ENCODE measurements around the gene RBMS3.
"Not testable (repeated sequence)": the region's sequence is repeated elsewhere in the genome, so short reads cannot be mapped to it uniquely, and the experiment has no call there.

The RBMS3 gene

GRCh38 chr3:29345516-29346300 is 64.8 kb downstream of the RBMS3 start:
- no peak for DNase-seq

- DNase-seq = no peak
Observed at GRCh38 chr3:29346828-29347227, 66.0 kb downstream of the RBMS3 start.

GRCh38 chr3:29347412-29347811 is 66.5 kb downstream of the RBMS3 start:
- DNase-seq = no peak

- no peak for DNase-seq
Observed at GRCh38 chr3:29348316-29348715, 67.4 kb downstream of the RBMS3 start.

GRCh38 chr3:29349049-29349448 is 68.2 kb downstream of the RBMS3 start:
- no peak for DNase-seq

- DNase-seq = no peak
Observed at GRCh38 chr3:29353807-29354206, 72.9 kb downstream of the RBMS3 start.

- no peak for DNase-seq
Observed at GRCh38 chr3:29354894-29355293, 74.0 kb downstream of the RBMS3 start.

- no peak for DNase-seq
Observed at GRCh38 chr3:29356062-29356461, 75.2 kb downstream of the RBMS3 start.

GRCh38 chr3:29360289-29360688 is 79.4 kb downstream of the RBMS3 start:
- not testable (repeated sequence) for DNase-seq

- DNase-seq = no peak
Observed at GRCh38 chr3:29363110-29363509, 82.2 kb downstream of the RBMS3 start.

GRCh38 chr3:29370021-29370420 is 89.2 kb downstream of the RBMS3 start:
- no peak for DNase-seq

GRCh38 chr3:29370476-29371420 is 89.9 kb downstream of the RBMS3 start:
- no peak for DNase-seq

- no peak for DNase-seq
Observed at GRCh38 chr3:29373131-29373680, 92.3 kb downstream of the RBMS3 start.

- no peak for DNase-seq
Observed at GRCh38 chr3:29374226-29374625, 93.4 kb downstream of the RBMS3 start.

- no peak for DNase-seq
Observed at GRCh38 chr3:29379097-29379496, 98.2 kb downstream of the RBMS3 start.

- no peak for DNase-seq
Observed at GRCh38 chr3:29381595-29381994, 100.7 kb downstream of the RBMS3 start.

GRCh38 chr3:29382409-29382808 is 101.5 kb downstream of the RBMS3 start:
- no peak for DNase-seq

GRCh38 chr3:29382845-29383244 is 102.0 kb downstream of the RBMS3 start:
- DNase-seq = no peak

GRCh38 chr3:29384640-29385039 is 103.8 kb downstream of the RBMS3 start:
- DNase-seq = no peak

GRCh38 chr3:29385046-29385830 is 104.4 kb downstream of the RBMS3 start:
- DNase-seq = no peak

GRCh38 chr3:29389362-29389761 is 108.5 kb downstream of the RBMS3 start:
- no peak for DNase-seq

GRCh38 chr3:29392625-29393388 is 111.9 kb downstream of the RBMS3 start:
- DNase-seq = no peak
